Measurements from ENCODE around the gene LDLRAD4. TPM values are rescaled to one million over a fixed set of nuclear protein-coding genes. Genes with fewer than 3 reads are reported as not detected.

The LDLRAD4 gene
- total and polyA plus RNA-seq, 9 of the 15 experiments (the other 6 are each of a cell fraction or from before 2014, with no cell fraction given): 0.01 TPM; not detected in 8

GRCh38 chr18:13388586-13389490 is 170.3 kb downstream of the LDLRAD4 start:
- POLR2A ChIA-PET: interaction anchor here (0.6 to 0.7 kb wide), 3 partner anchors 9 to 121 kb away, joined by 3 to 4 read pairs (median 4); no protein-coding TSS in a partner anchor
- no peak overlapping the region for H3K4me2 ChIP-seq (ENCODE audit: insufficient read depth, low read length)
- H3K4me1 ChIP-seq (replicated peaks in 1 of 2; ENCODE audit: control insufficient read depth in 2 of 2, insufficient read depth in 2 of 2, low read length in 2 of 2): no peaks in the 10 kb centered on the region
- CTCF ChIA-PET (ENCODE audit: low intra/inter-chr PET ratio): no interaction called here
- no peak for TF ChIP-seq TCF3 (CRISPR knock-in tag; IDR thresholded peaks at IDR 0.05)
- H2AFZ ChIP-seq (ENCODE audit: low read depth, low read length): no peak overlapping the region
- no peaks in the 10 kb centered on the region for H3K9me1 ChIP-seq (ENCODE audit: control insufficient read depth, insufficient read depth, low read length)
- ATAC-seq (no peak; the same call in 2 of the 3 replicates), FAIRE-seq (no peak), DNase-seq (ENCODE audit: extremely low read depth in 1 of 4, low spot score in 3 of 4) (no peak)
- no peak overlapping the region for H3K27ac ChIP-seq (ENCODE audit: extremely low read depth, low read depth, low read length)
- in situ Hi-C loops (cut with MboI): no loop called here
- H3K9me3 ChIP-seq (replicated peaks; ENCODE audit: control insufficient read depth, insufficient read depth, low read depth, low read length): no peaks in the 10 kb centered on the region
- no TSS peak for BruUV-seq (replicated peaks)
- no peak overlapping the region for H3K9ac ChIP-seq (ENCODE audit: insufficient read depth in 1 of 2, low read depth in 2 of 2, low read length in 2 of 2)
- no peaks in the 10 kb centered on the region for H4K20me1 ChIP-seq (replicated peaks; ENCODE audit: control insufficient read depth, insufficient read depth, low read length)
- no peak overlapping the region for H3K4me3 ChIP-seq
- 1% methylated on average over 23 of the region's 25 CpGs for WGBS (ENCODE audit: insufficient coverage, low coverage, missing lambda C conversion rate)
- no peaks in the 10 kb centered on the region for H3K79me2 ChIP-seq (ENCODE audit: control insufficient read depth, insufficient read depth, low read length)
- intact Hi-C loops (cut with micrococcal nuclease): no loop called here
- no peaks in the 10 kb centered on the region for H3K36me3 ChIP-seq (ENCODE audit: control insufficient read depth, insufficient read depth, low read length)
- peaks cover 5 to 31% of the 10 kb centered on the region in 2 experiments; a peak in 3 of 5 replicates for H3K27me3 ChIP-seq (ENCODE audit: control insufficient read depth in 2 of 2, insufficient read depth in 2 of 2, low read length in 2 of 2)

GRCh38 chr18:13389491-13390131 is 171.1 kb downstream of the LDLRAD4 start:
- H3K4me2 ChIP-seq (ENCODE audit: insufficient read depth, low read length): no peak overlapping the region
- no peaks in the 10 kb centered on the region for H3K36me3 ChIP-seq (ENCODE audit: control insufficient read depth, insufficient read depth, low read length)
- peaks cover 5 to 31% of the 10 kb centered on the region in 2 experiments; a peak in 3 of 5 replicates for H3K27me3 ChIP-seq (ENCODE audit: control insufficient read depth in 2 of 2, insufficient read depth in 2 of 2, low read length in 2 of 2)
- WGBS (ENCODE audit: insufficient coverage, low coverage, missing lambda C conversion rate): 1% methylated on average over 5 of the region's 6 CpGs
- no peaks in the 10 kb centered on the region for H3K9me3 ChIP-seq (replicated peaks; ENCODE audit: control insufficient read depth, insufficient read depth, low read depth, low read length)
- H3K9ac ChIP-seq (ENCODE audit: insufficient read depth in 1 of 2, low read depth in 2 of 2, low read length in 2 of 2): no peak overlapping the region
- ATAC-seq: no peak
- CTCF ChIA-PET (ENCODE audit: low intra/inter-chr PET ratio): no interaction called here
- POLR2A ChIA-PET: no interaction called here
- H2AFZ ChIP-seq (ENCODE audit: low read depth, low read length): no peak overlapping the region
- H3K9me1 ChIP-seq (ENCODE audit: control insufficient read depth, insufficient read depth, low read length): no peaks in the 10 kb centered on the region
- no peaks in the 10 kb centered on the region for H4K20me1 ChIP-seq (replicated peaks; ENCODE audit: control insufficient read depth, insufficient read depth, low read length)
- no peaks in the 10 kb centered on the region for H3K79me2 ChIP-seq (ENCODE audit: control insufficient read depth, insufficient read depth, low read length)
- no TSS peak for BruUV-seq (replicated peaks)
- H3K4me3 ChIP-seq: no peak overlapping the region
- H3K27ac ChIP-seq (ENCODE audit: extremely low read depth, low read depth, low read length): no peak overlapping the region
- intact Hi-C loops (cut with micrococcal nuclease): no loop called here
- no peak for TF ChIP-seq MYBL2 (IDR thresholded peaks at IDR 0.05; ENCODE audit: low read depth)
- TF ChIP-seq MYBL2 (CRISPR knock-in tag; IDR thresholded peaks at IDR 0.05; ENCODE audit: borderline replicate concordance): no peak
- TF ChIP-seq YBX1 (IDR thresholded peaks at IDR 0.05): no peak
- no peak for TF ChIP-seq ZNF445 (CRISPR knock-in tag; IDR thresholded peaks at IDR 0.05; ENCODE audit: low read depth)
- no peak for TF ChIP-seq ZNF274 (IDR thresholded peaks at IDR 0.05; ENCODE audit: borderline replicate concordance, low read depth, low read length)
- TF ChIP-seq ZNF282 (CRISPR knock-in tag; IDR thresholded peaks at IDR 0.05): no peak
- DNase-seq (ENCODE audit: extremely low read depth in 1 of 4, low spot score in 3 of 4): no peak
- no peak for FAIRE-seq
- H3K4me1 ChIP-seq (replicated peaks in 1 of 2; ENCODE audit: control insufficient read depth in 2 of 2, insufficient read depth in 2 of 2, low read length in 2 of 2): no peaks in the 10 kb centered on the region
- in situ Hi-C loops (cut with MboI): no loop called here

Measured in K562 (cell line).